Measurements from ENCODE around the gene TSPAN14.

GRCh38 chr10:80462299-80462980 is 8.3 kb downstream of the TSPAN14 start:
- no peak for TF ChIP-seq CTCF (IDR thresholded peaks at IDR 0.05)
- TF ChIP-seq POLR2A (IDR thresholded peaks at IDR 0.05): no peak
